Measurements from ENCODE around the gene TXNL1.

Gene TXNL1

DNA sequence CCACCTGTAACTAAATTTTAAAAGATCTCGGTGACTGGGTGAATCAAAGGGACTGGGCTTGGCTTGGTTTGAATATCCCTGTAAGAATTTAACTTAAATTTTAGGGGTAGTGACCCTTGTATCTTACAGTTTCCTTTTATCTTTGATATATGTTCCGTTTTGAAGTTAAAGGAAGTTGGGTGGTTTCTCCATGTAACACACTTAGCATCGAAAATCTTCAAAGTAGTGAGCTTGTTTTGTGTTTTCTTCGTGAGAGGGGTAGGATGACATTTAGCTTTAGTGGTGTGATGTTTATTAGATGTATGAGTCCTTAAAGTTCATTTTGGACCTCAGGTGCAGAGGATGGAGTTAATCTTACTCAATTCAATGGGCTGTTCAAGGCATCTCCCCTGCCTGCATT lies 14.4 kb upstream of the TXNL1 start:
- CTCF ChIA-PET = no interaction called here
- no peak for DNase-seq (ENCODE audit: low spot score)
- POLR2A ChIA-PET (ENCODE audit: low non-redundant PET) = no interaction called here
- H3K27ac ChIP-seq = no peak overlapping the region
- TF ChIP-seq, protein P1, sequence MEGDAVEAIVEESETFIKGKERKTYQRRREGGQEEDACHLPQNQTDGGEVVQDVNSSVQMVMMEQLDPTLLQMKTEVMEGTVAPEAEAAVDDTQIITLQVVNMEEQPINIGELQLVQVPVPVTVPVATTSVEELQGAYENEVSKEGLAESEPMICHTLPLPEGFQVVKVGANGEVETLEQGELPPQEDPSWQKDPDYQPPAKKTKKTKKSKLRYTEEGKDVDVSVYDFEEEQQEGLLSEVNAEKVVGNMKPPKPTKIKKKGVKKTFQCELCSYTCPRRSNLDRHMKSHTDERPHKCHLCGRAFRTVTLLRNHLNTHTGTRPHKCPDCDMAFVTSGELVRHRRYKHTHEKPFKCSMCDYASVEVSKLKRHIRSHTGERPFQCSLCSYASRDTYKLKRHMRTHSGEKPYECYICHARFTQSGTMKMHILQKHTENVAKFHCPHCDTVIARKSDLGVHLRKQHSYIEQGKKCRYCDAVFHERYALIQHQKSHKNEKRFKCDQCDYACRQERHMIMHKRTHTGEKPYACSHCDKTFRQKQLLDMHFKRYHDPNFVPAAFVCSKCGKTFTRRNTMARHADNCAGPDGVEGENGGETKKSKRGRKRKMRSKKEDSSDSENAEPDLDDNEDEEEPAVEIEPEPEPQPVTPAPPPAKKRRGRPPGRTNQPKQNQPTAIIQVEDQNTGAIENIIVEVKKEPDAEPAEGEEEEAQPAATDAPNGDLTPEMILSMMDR (conservative IDR thresholded peaks at IDR 0.05; ENCODE audit: low read depth) = no peak

DNA sequence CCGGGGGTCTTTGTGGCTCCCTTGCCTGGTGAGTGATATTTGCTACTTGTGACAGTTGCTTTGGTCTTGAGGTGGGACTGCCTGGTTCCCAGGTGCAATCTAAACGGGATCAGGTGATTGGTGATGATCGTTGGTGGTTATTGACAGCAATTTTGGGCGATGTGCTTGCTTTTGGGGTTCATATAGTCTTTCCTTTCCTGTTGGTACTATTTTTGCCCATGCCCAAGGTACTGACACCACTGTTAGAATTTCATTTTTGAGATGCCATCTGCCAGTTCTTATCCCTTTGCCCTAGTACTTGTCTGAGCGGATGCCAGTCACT lies 13.3 kb upstream of the TXNL1 start:
- DNase-seq (ENCODE audit: low spot score) = no peak
- ChIA-PET CTCF (no interaction called here), POLR2A (ENCODE audit: low non-redundant PET) (no interaction called here)
- TF ChIP-seq, protein P1 (conservative IDR thresholded peaks at IDR 0.05; ENCODE audit: low read depth) = no peak
- peak overlapping the region; percentile 86 for H3K27ac ChIP-seq

DNA sequence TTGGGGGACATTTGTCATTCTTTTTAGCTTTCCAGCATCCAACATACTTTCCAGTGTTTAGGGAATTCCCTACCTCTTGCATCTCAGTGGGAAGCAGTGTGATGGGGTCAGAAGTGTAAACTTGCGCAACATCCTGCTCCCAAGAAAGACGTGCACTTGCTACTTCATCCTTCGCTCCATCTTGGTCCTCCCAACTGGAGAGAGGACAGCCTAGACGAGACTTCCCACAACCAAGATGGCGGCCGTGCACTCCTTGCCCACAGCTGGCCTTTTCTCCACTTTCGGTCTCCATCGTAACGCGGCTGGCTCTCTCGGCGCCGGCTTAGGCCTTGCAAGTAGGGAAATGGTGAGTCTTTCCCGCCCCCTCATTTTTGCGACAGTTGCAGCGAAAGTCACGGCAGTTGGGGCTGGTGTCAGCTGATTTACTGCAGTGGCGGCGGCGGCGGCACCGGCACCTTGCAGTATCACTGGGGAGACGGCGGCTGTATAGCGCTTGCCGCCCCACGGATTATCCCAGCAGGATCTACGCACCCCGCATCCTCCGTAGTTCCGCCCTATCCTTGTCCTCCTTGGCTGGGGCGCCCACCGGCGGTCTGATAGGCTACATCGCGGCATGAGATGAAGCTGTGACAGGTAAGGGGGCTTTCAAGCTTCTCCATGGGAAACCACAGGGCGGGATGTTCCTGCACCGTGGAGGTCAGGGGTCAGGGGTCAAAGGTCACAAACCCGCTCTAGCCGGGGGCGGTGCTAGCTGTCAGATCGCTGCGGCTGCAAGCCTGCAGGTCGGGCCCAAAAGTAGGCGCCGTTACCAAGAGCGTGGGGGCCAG lies 12.8 kb upstream of the TXNL1 start, which contains the start of gene WDR7:
WDR7 (plus strand) TSS at position 416 of the 827 bp plus-strand sequence. CDS start 21,157 bp downstream, outside the sequence.
- CTCF ChIA-PET = no interaction called here
- TF ChIP-seq, protein P1 (conservative IDR thresholded peaks at IDR 0.05; ENCODE audit: low read depth) = no peak
- POLR2A ChIA-PET (ENCODE audit: low non-redundant PET) = no interaction called here
- H3K27ac ChIP-seq = peak within 1 kb of the TSS; percentile 86
- DNase-seq (ENCODE audit: low spot score) = peak; percentile 58

DNA sequence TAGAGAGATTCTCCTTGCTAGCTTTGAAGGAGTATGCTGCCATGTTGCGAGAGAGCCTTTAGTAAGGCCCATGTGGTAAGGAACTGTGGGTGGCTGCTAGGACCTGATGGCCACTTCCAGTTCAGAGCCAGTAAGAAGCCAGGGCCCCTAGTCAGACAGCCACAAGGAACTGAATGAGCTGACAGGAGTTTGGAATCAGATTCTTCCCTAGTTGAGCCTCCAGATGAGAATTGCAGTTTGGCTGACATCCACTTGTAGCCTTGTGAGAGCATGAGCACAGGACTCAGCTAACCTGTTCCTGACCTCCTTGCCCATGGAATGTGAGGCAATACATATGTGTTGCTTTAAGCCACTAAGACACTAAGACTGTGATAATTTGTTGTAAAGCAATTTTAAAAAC lies 11.6 kb upstream of the TXNL1 start:
- no peak overlapping the region for H3K27ac ChIP-seq
- ChIA-PET POLR2A (ENCODE audit: low non-redundant PET) (no interaction called here), CTCF (no interaction called here)
- DNase-seq (ENCODE audit: low spot score) = no peak
- TF ChIP-seq, protein P1 (conservative IDR thresholded peaks at IDR 0.05; ENCODE audit: low read depth) = no peak

DNA sequence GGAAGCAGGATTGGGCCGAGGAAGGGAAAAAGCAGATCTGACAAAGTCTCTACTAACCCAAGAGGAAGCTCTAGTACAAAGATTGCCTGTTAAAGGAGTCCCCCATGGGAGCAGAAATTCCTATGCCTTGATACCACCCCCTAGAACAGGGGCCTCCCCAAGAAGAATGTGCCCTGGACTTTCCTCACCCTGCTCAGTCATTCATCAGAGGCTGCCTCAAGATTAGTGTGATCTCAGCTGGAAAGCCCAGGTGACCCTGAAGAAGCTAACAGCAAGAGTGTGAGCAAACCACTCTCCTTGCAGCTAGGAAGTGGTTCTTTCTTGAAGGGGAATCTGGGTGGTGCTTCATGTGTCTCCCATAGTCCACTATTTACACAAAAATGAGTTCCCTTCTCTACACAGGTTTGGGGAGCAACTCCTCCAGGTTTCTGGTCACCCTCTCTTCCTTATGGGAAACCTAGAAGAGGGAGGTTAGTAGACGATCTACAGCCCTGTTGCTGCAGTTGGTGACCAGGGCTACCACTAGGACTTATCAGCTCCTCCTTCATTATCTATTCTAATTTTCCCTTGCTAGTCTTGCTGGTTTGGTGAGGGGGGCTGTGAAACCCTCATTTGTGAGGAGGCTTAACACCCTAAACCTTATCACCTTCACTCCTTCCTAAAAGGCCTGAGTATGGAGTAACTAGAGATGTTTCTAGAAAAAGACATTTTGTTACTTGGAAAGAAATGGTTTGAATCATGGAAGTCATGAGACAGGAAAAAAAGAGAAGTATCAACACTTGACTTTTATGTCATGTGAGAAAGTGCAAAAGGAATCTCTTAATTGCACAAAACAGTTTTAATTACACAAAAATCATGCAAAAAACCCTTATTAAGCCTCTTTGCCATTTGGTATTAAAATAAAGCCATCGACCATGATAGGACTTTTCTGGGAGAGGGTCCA lies 9.8 kb upstream of the TXNL1 start:
- POLR2A ChIA-PET (ENCODE audit: low non-redundant PET) = no interaction called here
- H3K27ac ChIP-seq = no peak overlapping the region
- DNase-seq (ENCODE audit: low spot score) = no peak
- TF ChIP-seq, protein P1 (conservative IDR thresholded peaks at IDR 0.05; ENCODE audit: low read depth) = no peak
- CTCF ChIA-PET = no interaction called here

DNA sequence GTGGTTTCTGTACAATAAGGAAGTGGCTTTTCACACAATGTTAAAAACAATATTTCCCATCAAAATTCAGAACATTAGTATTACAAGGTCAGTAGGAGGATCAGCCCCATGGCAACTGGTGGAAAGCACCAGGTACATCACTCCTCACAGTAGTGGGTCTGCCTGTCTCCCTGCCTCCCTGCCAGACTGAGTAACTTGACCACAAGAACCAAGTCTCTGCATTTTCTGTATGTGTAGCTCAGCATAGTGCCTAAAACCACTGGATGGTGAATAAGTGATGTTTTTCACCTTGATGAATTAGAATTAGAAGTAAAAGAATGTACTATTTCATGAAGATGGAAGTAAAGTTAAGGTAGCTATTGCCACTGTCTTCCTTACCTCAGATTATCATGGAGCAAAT lies 8.7 kb upstream of the TXNL1 start:
- TF ChIP-seq, protein P1 (conservative IDR thresholded peaks at IDR 0.05; ENCODE audit: low read depth) = no peak
- no peak for DNase-seq (ENCODE audit: low spot score)
- no peak overlapping the region for H3K27ac ChIP-seq
- CTCF ChIA-PET = no interaction called here
- POLR2A ChIA-PET (ENCODE audit: low non-redundant PET) = no interaction called here

Data from RWPE1 (cell line).